Stimulated activated CD8-positive, alpha-beta memory T cell treated with anti-CD3 and anti-CD28 coated beads, Interleukin-7, amount 100 ng/mL, for 4 hours (primary cell): Measurements from ENCODE around the gene ANKRD60.
A peak's percentile ranks its signal among the peaks of the same experiment; 100 is the strongest.

ENCODE experiments used
- DNase-seq, 2 donors: peaks; one replicate each; pipeline ENCODE4 v3.0.0-alpha.2; 2020; ENCODE audit warnings: low read depth in 2 of 2

The ANKRD60 gene

DNA sequence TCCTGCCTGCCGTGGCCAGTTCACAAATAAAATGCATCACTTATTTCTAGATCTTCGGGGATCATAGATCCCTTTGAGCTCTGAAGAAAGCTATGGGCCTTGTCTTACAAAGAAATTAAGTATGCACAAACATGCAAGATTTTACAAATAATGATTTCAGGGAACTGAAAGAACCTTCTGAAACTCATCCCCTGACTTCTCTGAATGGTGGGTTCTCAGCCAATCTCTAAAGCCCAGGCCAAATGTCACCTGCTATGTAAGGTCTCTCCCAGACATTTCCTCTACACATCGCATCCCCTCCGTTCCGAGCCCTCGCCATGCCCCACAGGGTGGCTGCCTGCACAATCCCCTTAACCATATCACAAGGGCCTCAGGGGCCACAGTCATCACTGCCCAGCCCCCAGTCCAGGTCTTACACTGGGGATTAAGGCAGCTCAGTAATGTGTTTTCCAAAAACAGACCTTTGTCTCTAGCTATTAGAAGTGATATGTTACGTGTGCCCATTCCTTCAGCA, 16.1 kb upstream of the ANKRD60 start:
- no peak for DNase-seq

DNA sequence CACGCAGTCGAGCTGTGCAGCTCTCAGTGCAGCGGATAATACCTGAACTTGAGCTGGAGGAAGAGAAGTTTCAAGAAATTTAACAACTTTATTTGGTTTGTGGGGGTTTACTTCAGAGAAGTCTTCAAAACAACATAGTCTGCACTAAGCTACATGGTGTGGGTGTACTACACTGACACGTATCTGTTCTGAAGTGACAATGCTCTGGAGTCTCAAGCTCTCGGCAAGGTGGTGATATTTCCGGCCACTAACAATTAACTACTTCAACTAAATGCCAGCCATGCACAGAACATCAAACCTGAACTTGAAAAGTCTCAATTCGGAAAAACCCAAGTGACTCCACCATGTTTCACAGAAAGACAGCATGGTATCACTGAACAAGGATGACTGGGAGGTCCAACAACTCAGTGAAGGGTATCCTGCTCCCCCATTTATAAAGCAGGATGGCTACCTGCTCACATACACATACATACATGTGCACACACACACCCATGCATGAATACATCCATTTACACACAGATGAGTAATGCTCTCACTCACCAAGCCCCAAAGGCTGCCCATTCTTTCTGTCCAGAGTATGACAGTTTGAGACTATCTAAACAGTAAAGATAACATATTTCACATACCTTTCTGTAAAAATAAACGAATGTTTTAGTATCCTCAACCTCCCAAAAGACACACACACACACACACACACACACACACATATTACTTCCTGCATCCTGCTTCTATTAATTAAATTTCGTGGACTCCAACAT, 15.4 kb upstream of the ANKRD60 start:
- no peak for DNase-seq

DNA sequence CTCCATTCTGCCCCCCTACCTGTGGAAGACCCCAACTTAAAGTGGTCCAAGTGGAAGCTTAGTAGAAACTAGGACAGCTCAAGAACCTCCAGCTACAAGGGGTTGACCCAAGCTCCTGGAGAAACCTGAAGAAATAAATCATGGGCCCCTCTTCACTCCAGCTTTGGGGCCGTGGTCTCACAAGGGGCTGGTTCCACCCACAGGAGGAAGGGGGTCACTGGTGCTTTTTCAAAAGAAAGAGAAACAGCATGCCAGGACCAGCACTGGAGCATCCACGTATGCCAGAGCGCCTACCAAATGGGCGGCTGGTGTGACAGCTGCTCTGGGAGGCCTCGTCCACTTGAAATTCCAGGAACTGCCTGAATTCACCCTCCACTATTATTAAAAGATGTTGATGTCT, 14.4 kb upstream of the ANKRD60 start:
- no peak for DNase-seq

DNA sequence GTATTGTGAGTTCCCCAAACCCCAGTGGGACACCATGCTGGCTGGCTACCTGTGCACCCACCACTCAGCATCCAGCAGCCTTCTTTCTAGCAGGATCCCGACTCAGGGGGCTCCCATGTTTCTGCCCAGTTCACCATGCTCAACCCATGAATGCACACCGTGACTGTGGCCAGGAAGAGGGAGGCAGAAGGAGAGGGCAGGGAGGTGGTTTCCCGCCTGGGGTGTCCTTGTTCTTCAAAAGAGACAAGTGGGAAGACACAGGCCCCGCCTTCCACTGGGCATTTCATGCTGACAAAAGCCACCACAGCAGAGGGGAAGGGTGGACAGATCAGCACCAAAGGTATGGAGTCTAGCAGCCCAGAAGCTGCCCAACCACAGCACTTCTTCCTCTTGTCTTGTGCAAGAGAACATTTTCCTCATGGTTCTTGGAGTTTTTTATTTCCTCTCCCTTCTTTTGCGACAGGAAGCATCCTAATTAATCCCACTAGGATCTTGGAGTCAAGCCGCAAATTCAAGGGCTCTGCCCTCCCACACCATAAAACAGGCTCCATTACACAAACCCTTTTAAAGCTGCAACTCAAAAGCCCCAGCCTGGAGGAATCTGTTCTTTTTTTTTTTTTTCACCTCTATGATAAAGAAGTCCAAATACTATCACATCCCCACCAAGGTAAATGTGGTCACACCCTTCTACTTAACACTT, 13.5 kb upstream of the ANKRD60 start:
- DNase-seq: no peak

DNA sequence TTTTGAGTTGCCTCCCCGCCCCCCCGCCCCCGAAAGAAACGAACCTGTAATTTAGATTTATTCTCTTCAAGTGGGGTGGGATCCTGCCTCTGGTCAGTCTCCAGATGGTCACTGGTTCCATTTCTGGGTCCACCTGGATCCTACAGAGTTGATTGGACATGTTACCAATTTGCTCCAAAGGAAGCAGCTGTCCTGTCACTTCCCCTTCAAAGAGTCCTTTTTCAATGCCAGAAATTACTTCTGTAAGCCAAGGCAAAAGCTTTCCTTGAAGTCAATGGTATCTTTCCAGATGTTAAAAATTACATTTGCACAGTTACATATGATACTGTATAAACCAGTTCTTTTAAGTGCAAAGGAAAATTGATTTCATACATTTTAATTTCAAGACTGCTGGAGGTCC, 12.0 kb upstream of the ANKRD60 start:
- DNase-seq: no peak

DNA sequence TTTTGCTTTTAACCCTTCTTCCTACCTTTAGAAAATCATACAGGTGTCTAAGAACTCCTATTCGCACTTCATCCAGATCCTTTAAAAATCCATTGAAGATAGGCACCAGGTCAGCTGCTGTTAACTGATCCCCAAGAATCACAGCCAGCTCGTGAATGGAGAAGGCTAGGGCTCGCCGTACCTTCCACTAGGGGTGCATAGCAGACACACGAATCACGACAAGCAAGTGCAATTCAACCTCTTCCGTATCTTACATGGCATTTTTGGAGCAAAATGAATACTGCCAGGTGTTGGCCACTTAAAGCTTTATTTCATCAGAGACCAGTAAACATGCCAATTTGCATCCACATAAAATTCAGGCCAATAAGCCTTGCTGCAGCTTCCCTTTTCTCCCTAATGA, 10.8 kb upstream of the ANKRD60 start:
- no peak for DNase-seq

DNA sequence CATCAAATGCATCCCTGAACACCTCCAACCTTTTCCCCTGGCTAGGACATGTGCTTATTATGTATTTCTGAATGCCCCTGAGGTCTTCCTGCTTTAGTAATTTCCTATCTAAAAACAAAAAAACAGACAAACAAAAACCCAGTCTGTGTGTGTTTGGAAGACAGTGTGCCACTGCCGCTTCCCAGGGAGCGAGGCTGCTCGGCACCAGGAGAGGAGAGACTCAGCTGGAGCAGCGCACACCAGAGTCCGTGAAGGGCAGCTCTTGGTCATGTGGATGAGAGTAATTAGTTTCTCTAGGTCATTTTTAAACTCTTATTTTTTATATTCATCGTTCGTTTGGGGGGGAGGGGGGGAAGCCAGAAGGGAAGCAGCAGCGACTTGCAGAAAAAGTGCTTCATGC, 10.0 kb upstream of the ANKRD60 start:
- no peak for DNase-seq

DNA sequence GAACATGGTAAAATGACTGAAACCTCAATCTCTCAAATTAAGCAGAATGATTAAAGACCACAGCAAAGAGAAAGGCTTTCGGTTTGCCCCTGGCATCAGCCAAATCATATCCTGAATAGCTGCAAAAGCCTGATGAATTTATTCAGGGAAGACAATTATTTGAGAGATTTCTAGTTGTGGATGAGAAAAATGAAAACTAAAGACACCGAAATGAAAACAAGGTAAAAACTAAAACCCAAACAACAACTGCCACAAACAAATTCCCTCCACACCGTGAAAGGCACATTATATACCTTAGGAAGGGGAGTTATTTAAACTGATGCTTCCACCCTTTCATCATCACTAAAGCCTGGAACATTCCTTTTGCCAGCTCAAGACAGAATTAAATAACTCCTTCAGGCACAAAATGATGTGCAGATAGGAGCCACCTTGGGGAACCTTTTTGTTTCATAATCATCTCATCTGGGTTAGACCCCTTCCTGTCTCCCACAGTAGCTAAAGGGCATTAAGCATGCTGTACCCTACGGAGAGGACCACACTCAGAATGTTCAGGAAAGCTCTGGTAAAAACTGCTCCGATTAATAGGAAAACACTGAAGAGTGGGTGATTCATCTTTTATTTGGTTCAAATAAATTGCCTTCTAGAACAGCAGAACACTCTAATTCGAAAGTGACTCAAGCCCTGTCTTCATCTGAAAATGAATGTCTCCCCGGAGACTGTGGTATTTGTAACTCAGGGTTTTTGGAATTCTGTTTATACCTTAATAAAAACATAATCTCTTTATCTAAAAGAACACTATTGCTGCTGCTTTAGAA, 9.1 kb upstream of the ANKRD60 start:
- DNase-seq: no peak

DNA sequence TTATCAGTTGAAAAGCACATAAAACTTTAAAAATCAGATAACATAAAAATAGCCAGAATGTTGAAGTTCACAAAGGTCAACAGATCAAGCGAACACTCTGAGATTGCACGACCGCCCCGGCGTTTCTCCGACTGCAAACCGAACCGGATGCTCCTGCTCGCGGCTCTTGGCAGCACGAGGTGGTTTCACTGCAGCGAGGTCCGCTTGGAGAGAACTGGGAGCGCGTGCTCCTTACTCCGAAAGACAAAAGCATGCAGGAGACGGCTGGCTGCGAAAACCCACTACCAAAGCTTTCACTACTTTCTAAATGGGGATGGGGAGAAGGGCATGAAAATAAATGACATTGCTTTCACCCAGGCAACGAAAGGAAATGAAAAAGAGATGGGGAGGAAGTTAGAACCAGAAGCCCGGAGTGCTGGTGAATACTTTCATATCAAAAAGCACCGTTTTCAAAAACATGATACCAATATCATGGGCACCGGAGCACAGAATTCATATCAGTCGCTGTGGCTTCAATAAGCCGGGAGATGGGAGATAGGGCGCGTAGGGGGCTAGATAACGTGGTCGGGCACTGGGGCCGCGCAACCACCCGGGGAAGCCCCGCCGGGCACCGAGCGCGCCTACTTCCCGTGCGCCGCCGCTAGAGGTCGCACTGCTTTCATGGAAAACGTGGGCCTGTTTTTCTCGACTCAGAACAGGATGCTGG, 8.3 kb upstream of the ANKRD60 start:
- DNase-seq: peak; percentile 75 to 76

DNA sequence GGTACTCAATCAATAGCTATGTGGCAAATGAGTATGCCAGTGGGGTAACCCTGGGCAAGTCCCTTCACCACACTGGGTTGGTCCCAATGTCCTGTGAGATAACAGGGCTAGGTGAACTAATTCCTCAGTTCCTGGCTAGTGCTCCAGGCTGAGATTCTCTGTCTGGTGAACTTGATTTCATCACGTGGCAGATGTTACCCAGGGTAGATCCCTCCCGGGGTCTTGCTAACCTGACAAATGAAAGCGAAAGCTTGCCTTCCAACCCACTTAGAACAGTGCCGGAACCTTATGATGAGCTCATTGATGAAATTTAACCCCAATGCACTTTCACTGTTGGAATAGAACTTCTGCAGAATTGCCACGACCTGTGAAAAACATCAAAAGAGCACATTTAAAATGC, 6.6 kb upstream of the ANKRD60 start:
- no peak for DNase-seq

DNA sequence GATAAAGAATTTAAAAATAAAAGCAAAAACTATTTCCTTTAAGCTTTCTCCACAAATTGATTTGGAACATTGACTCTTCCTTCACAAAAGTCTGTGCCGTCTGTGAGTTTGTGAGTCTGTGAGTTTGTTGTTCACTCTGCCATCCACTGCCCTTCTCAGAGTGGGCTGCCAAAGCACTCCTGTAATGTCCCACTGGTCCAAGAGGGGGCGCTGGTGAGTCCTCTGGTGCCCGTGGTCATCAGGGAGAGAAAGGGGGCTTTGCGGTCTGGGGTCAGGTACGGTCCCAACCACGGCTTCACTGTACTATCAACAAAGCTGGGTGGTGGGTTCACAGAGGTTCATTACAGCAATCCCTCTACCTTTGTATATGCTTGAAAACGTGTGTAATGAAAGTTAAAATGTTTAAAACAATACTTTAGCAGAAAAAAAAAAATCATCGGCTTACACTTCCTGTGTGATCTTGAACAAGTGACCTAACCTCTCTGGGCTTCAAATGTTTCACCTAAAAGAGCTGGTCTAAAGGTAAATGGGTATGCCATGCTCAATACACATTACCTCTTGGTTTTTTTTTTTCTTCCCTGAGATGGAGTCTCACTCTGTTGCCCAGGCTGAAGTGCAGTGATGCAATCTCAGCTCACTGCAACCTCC, 5.6 kb upstream of the ANKRD60 start:
- peak in 1 of 2 donors; percentile 22 for DNase-seq

DNA sequence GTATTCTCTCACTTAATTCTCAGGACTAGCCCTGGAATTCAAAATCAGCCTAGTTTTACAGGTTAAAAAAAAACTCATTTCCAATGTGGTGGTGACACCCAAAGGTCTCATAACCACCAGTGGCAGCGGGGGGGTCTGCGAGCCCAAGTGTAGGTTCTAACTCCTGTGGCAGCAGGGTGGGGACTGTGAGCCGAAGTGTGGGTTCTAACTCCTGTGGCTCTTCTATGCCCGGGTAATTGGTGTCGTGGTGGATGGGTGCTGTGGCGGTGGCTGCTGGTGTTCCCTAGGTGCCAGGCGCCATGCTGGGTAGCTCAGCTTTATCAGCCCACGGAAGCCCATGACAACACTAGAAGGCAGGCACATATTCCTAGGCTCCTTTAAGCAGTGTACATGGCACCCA, 4.9 kb upstream of the ANKRD60 start:
- no peak for DNase-seq

DNA sequence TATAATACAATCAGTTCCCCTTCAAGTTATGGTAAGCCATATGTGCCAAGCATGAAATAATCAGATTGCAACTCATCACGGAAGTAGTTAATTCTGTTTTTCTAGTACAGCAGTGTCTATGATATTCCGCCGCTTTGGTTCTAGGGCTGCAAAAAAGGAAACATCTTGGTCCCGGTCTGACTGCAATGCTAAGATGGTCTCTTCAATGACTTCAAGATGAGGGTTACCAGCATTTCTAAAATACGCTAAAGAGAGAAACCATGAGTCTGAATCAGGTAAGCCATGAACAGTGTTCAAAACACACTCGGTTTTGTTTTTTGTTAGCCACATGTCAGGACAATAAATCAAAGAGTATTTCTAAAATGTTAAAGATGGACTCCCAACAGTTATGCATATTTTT, 3.2 kb upstream of the ANKRD60 start:
- DNase-seq: no peak

DNA sequence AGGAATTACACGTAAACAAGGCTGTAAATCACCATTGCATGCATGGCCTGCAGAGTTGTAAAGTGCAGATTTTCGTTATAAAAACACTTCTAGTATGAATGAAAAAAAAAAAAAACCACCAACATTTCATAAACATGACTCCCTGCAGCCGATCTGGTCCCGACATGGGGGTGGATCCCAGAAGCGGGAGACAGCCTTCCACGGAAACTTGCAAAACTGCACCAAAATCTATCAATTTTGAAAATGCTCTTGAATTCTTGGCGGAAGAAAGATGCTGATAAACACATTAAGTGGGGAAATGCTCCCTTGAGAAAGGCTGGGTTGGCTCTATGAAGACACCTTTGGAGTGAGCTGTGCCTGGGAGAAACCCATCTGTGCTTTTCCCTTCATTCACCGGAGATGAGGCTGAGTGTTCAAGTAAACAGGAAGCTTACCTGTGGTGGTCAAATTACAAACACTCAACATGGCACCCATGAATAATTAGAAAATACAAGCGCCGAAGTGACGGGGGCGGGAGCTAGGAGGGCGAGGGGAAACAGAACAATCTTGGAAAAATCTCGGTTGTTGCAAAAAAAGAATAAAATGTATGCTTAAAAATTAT, 845 bp upstream of the ANKRD60 start:
- DNase-seq: no peak

DNA sequence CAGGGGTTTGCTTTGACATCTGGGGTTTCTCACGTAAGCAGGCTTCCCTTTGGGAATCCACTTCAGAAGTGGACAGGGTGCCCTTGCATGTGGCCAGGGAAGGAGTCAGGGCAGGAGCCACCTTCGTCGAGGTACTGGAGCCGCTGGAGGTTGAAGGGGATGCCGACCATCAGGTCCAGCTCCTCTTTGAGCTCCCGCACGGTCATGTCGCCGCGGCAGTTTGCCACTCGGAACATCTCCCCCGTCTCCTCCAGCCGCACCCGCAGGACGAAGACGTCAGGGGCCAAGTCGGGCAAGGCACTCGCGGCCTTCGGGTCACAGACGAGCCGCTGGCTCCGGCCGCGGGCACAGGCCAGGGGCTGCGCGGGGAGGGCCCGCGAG, 360 bp downstream of the ANKRD60 start:
- no peak for DNase-seq

DNA sequence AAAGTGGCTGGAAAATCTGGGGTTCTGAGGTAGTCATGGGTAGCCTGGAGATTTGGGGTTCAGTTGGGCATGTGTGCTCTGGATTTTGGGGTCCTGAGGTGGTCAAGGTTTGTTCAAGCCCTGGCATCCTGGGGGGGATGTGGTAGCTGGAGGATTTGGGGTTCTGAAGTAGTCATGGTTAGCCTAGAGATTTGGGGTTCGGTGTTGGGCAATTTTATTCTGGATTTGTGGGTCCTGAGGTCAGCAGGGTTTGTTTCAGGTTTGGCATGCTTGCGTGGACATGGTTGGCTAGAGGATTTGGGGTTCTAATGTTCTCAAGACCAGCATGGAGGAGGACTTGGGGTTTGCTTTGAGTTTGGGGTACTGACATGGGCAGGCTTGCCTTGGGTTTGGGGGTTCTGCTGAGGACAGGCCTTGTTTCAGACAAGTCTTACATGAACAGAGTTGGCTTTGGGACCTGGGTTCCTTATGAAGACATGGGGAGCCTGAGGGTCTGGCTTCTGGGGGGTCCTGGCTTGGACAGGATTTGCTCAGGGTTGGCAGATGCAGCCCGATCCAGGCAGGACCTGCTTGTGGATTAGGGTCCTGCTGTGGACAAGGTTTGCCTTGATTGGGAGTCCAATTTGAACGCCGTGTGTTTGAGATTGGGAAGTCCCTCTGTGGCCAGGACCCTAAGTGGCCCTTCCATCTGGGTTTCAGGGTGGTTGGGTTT, 906 bp downstream of the ANKRD60 start:
- no peak for DNase-seq

DNA sequence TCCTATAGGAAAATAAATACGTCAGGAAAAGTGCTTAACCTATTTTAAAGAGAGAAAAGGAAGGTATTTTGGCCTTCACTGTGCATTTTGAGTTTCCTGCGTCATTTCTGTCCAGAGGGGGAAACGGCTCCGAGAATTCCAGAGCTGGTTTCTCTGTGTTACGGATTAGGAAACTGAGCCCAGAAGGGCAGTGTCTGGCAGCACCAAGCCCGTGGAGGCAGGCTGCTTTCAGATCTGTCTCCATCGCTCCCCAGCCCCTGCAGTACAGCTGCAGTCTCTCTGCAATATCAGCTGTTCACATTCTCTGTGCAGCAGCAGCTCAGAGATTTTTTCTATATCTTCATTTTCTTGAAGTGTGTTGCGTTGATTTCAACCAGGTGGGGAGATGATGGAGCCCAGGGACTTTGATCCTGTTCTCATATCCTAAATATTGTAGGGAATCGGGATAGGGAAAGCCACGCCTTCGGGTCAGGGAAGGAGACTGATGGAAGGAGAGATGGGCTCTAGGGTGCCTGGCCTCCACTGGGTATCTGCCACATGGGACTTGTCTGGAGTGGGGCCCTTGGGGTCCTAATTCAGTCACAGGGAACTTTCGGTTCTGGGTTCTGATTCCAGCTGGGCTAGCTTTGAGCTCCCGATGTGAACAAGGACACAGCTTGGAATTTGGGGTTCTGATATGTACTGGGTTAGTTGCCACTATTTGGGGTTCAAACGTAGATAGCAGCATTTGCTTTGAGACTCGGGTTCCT, 2.8 kb downstream of the ANKRD60 start:
- no peak for DNase-seq

DNA sequence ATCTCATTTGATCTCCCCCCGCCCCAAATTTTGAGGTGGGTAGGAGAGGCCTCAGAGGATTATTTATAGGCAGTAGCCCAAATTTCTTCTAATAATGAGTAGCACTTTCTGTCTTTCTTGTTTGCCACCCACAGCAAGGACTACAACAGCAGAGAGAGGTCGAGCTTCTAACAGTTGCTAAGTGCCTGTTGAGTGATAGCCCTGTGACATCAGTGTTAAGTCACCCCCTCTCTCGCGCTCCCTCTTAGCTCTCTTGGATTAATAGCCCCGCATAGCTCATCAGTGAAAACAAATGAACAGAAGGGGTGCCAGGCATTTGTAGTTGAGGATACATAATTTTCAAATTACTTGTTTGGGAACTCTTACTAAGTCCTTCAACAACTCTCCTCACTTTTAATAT, 3.5 kb downstream of the ANKRD60 start:
- DNase-seq: no peak

DNA sequence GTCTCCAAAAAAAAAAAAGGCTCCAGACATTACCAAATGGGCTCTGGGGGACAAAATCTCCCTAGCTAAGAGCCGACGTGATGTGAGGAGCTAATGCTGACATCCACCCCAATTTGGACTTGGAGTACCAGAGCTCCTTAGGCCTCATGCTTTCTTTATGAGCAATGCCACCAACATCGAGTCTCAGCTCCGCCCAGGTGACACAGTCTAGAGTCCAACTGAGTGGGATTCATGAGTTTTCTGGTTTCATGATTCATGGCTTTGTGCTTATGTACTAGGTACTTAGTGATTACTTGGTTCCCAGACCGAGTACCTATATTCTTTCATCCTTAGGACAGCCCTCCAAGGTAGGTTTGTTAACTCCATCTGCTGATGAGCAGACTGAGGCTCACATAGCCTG, 4.4 kb downstream of the ANKRD60 start:
- DNase-seq: no peak
